ENCODE data around the gene ZFAND4. TPM values are rescaled to one million over a fixed set of nuclear protein-coding genes. Genes with fewer than 3 reads are reported as not detected.

Gene ZFAND4
- polyA plus RNA-seq, 1 experiment, result 4.1 TPM

- TF ChIP-seq CTCF (IDR thresholded peaks at IDR 0.05; ENCODE audit: low read depth, low read length), result no peak
- Histone ChIP-seq H3K27ac (ENCODE audit: low read depth, low read length) (no peak overlapping the region), H3K4me3 (ENCODE audit: low read depth, low read length) (no peak overlapping the region), H3K27me3 (ENCODE audit: control insufficient read depth, insufficient read depth, low read length) (no peaks in the 10 kb centered on the region), H3K9me3 (ENCODE audit: control insufficient read depth, insufficient read depth, low read length) (no peaks in the 10 kb centered on the region)
- DNase-seq (ENCODE audit: low read depth, low spot score), result no peak
- CTCF ChIA-PET, result interaction anchor here (1.0 kb wide), 1 partner anchor 9 kb away, joined by 3 read pairs; no protein-coding TSS in a partner anchor
- POLR2A ChIA-PET, result no interaction called here
Measured at GRCh38 chr10:45640049-45640448, 32.5 kb downstream of the ZFAND4 start.

DNA sequence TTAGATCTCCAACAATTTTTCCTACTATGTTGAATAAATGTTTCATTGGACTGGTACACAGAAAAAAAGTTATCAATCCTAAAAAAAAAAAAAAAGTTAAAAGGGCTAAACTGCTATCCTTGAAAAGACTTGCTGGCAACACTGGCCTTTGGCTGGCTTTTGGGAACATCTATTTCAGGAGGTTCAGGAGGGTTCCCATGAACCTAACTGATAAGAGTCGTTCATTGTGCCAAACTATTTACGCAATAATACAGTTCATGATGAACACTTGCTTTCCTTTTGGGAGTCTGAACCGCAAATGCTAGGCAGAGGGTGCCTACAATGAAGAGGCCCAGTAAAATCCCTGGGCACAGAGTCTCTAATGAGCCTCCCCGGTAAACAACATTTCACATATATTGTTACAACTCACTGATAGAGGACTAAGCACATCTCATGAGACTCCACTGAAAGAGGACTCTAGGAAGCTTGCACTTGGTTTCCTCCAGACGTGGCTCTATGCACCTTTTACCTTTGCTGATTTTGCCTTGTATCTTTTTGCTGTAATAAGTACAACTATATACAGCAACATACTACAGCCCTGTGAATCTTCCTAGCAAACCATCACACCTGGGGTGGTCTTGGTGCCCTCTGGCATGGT is 45.0 kb downstream of the ZFAND4 start:
- CTCF ChIA-PET, result no interaction called here
- no peaks in the 10 kb centered on the region for H3K27me3 ChIP-seq (ENCODE audit: control insufficient read depth, insufficient read depth, low read length)
- no peak for TF ChIP-seq CTCF (IDR thresholded peaks at IDR 0.05; ENCODE audit: low read depth, low read length)
- H3K9me3 ChIP-seq (ENCODE audit: control insufficient read depth, insufficient read depth, low read length), result no peaks in the 10 kb centered on the region
- POLR2A ChIA-PET, result interaction anchor here (0.6 kb wide), 1 partner anchor 9 kb away, joined by 3 read pairs; no protein-coding TSS in a partner anchor
- DNase-seq (ENCODE audit: low read depth, low spot score), result no peak
- H3K27ac ChIP-seq (ENCODE audit: low read depth, low read length), result no peak overlapping the region
- H3K4me3 ChIP-seq (ENCODE audit: low read depth, low read length), result no peak overlapping the region

GRCh38 chr10:45625879-45626278 is 46.7 kb downstream of the ZFAND4 start:
- no peak for TF ChIP-seq CTCF (IDR thresholded peaks at IDR 0.05; ENCODE audit: low read depth, low read length)
- H3K4me3 ChIP-seq (ENCODE audit: low read depth, low read length), result no peak overlapping the region
- no peak for DNase-seq (ENCODE audit: low read depth, low spot score)
- ChIA-PET CTCF (no interaction called here), POLR2A (no interaction called here)
- no peak overlapping the region for H3K27ac ChIP-seq (ENCODE audit: low read depth, low read length)
- H3K9me3 ChIP-seq (ENCODE audit: control insufficient read depth, insufficient read depth, low read length), result no peaks in the 10 kb centered on the region
- no peaks in the 10 kb centered on the region for H3K27me3 ChIP-seq (ENCODE audit: control insufficient read depth, insufficient read depth, low read length)

GRCh38 chr10:45624724-45625123 is 47.8 kb downstream of the ZFAND4 start:
- H3K27me3 ChIP-seq (ENCODE audit: control insufficient read depth, insufficient read depth, low read length), result no peaks in the 10 kb centered on the region
- no peak overlapping the region for H3K4me3 ChIP-seq (ENCODE audit: low read depth, low read length)
- no peaks in the 10 kb centered on the region for H3K9me3 ChIP-seq (ENCODE audit: control insufficient read depth, insufficient read depth, low read length)
- ChIA-PET POLR2A (no interaction called here), CTCF (no interaction called here)
- H3K27ac ChIP-seq (ENCODE audit: low read depth, low read length), result no peak overlapping the region
- no peak for DNase-seq (ENCODE audit: low read depth, low spot score)
- no peak for TF ChIP-seq CTCF (IDR thresholded peaks at IDR 0.05; ENCODE audit: low read depth, low read length)

DNA sequence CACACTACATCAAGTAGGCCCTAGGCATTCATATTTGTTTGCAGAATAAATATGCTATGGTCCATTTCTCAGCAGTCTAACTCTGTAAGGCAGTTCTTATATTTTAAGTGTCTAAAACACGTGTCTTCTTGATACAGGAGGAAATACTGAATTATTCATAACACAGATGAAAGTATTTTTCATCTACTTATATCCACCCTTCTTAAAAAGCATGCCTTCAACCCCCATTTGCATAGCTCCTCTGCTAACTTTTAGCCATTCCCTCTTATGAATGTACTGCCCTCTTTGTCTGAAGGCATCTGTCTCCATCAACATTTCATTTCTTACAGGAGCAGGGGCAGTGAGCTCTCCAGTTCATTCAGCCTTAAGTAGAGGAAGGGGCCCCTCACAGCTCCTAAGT is 57.7 kb downstream of the ZFAND4 start:
- Histone ChIP-seq H3K9me3 (ENCODE audit: control insufficient read depth, insufficient read depth, low read length) (no peaks in the 10 kb centered on the region), H3K27ac (ENCODE audit: low read depth, low read length) (no peak overlapping the region), H3K27me3 (ENCODE audit: control insufficient read depth, insufficient read depth, low read length) (no peaks in the 10 kb centered on the region), H3K4me3 (ENCODE audit: low read depth, low read length) (no peak overlapping the region)
- CTCF ChIA-PET, result no interaction called here
- no peak for TF ChIP-seq CTCF (IDR thresholded peaks at IDR 0.05; ENCODE audit: low read depth, low read length)
- DNase-seq (ENCODE audit: low read depth, low spot score), result no peak
- POLR2A ChIA-PET, result no interaction called here

Data from AG04450 (cell line).